Mesendoderm (in vitro differentiated cells): ENCODE measurements around the gene GALNTL6.
"Not testable (repeated sequence)": the region's sequence is repeated elsewhere in the genome, so short reads cannot be mapped to it uniquely, and the experiment has no call there.

Experiments
- DNase-seq: peaks from one replicate; pipeline ENCODE4 v3.0.0; 2013
- H2AK5ac ChIP-seq: 2 replicates; pipeline ENCODE4 v1.6.1; 2013; ENCODE audit warnings: low read length, inconsistent platforms
- H2BK120ac ChIP-seq: 2 replicates; pipeline ENCODE4 v1.6.1; 2013; ENCODE audit warnings: low read depth, mild to moderate bottlenecking, low read length, moderate library complexity, mixed read lengths
- H2BK15ac ChIP-seq: replicated peaks from 2 replicates; pipeline ENCODE4 v1.6.1; 2013; ENCODE audit warnings: low read depth, mild to moderate bottlenecking, moderate library complexity
- H2BK5ac ChIP-seq: 2 replicates; pipeline ENCODE4 v1.6.1; 2013; ENCODE audit warnings: low read length, inconsistent platforms
- H3K18ac ChIP-seq: 2 replicates; pipeline ENCODE4 v1.6.1; 2013; ENCODE audit warnings: mild to moderate bottlenecking, low read length, mixed read lengths
- H3K23ac ChIP-seq: one replicate; pipeline ENCODE4 v1.6.1; 2013; ENCODE audit warnings: low read length
- H3K27ac ChIP-seq: 2 replicates; pipeline ENCODE4 v1.5.1; 2013; ENCODE audit warnings: low read depth, mild to moderate bottlenecking, inconsistent platforms, low read length, moderate library complexity
- H3K27me3 ChIP-seq: 2 replicates; pipeline ENCODE4 v1.6.1; 2013; ENCODE audit warnings: low read length, control low read depth, mild to moderate bottlenecking, inconsistent platforms; ENCODE audit not compliant: insufficient read depth, poor library complexity
- H3K36me3 ChIP-seq: 2 replicates; pipeline ENCODE4 v1.6.1; 2013; ENCODE audit warnings: low read length, inconsistent platforms; ENCODE audit not compliant: control insufficient read depth, insufficient read depth
- H3K4ac ChIP-seq: one replicate; pipeline ENCODE4 v1.6.1; 2013; ENCODE audit warnings: low read depth, mild to moderate bottlenecking, low read length, moderate library complexity
- H3K4me1 ChIP-seq: 2 replicates; pipeline ENCODE4 v1.6.1; 2013; ENCODE audit warnings: low read depth, low read length, inconsistent platforms; ENCODE audit not compliant: control insufficient read depth
- H3K4me2 ChIP-seq: 2 replicates; pipeline ENCODE4 v1.6.1; 2013; ENCODE audit warnings: low read length
- H3K4me3 ChIP-seq: 2 replicates; pipeline ENCODE4 v1.5.1; 2013; ENCODE audit warnings: mild to moderate bottlenecking, low read length
- H3K56ac ChIP-seq: one replicate; pipeline ENCODE4 v1.6.1; 2013; ENCODE audit warnings: low read length
- H3K79me1 ChIP-seq: 2 replicates; pipeline ENCODE4 v1.6.1; 2013; ENCODE audit warnings: low read length, inconsistent platforms
- H3K79me2 ChIP-seq: 2 replicates; pipeline ENCODE4 v1.6.1; 2013; ENCODE audit warnings: mild to moderate bottlenecking, low read length; ENCODE audit not compliant: control insufficient read depth, insufficient read depth
- H3K9ac ChIP-seq: 2 replicates; pipeline ENCODE4 v1.6.1; 2013; ENCODE audit warnings: low read length, inconsistent platforms
- H4K5ac ChIP-seq: one replicate; pipeline ENCODE4 v1.6.1; 2013; ENCODE audit warnings: low read length
- H4K8ac ChIP-seq: one replicate; pipeline ENCODE4 v1.6.1; 2013; ENCODE audit warnings: low read depth, mild to moderate bottlenecking, control low read depth, low read length, moderate library complexity
- WGBS: extraction: QIAGEN DNeasy Blood & Tissue Kit; methylation state at CpG from one replicate; pipeline ENCODE4 v1.1.7; 2013; ENCODE audit warnings: low lambda C conversion rate, missing lambda C conversion rate; ENCODE audit not compliant: insufficient coverage; ENCODE audit errors: extremely low coverage; 5-methylcytosine and 5-hydroxymethylcytosine counted together

The GALNTL6 gene

GRCh38 chr4:172410363-172410762, 597.2 kb downstream of the GALNTL6 start:
- no peak overlapping the region for H3K4me2 ChIP-seq
- no peak overlapping the region for H3K4me3 ChIP-seq
- DNase-seq, result no peak
- H3K79me1 ChIP-seq, result no peaks in the 10 kb centered on the region
- no peak overlapping the region for H3K18ac ChIP-seq
- no peaks in the 10 kb centered on the region for H3K27me3 ChIP-seq
- H2BK15ac ChIP-seq, result no peak overlapping the region
- no peak overlapping the region for H2BK120ac ChIP-seq
- no peak overlapping the region for H3K56ac ChIP-seq
- no peak overlapping the region for H2AK5ac ChIP-seq
- no peak overlapping the region for H4K8ac ChIP-seq
- WGBS, result no CpG with 5 or more reads among the region's 1 CpG
- H3K36me3 ChIP-seq, result no peaks in the 10 kb centered on the region
- no peak overlapping the region for H3K9ac ChIP-seq
- no peak overlapping the region for H4K5ac ChIP-seq
- no peak overlapping the region for H3K27ac ChIP-seq
- H3K4me1 ChIP-seq, result no peaks in the 10 kb centered on the region
- H3K23ac ChIP-seq, result no peak overlapping the region
- no peak overlapping the region for H2BK5ac ChIP-seq
- no peak overlapping the region for H3K4ac ChIP-seq
- H3K79me2 ChIP-seq, result no peaks in the 10 kb centered on the region

DNA sequence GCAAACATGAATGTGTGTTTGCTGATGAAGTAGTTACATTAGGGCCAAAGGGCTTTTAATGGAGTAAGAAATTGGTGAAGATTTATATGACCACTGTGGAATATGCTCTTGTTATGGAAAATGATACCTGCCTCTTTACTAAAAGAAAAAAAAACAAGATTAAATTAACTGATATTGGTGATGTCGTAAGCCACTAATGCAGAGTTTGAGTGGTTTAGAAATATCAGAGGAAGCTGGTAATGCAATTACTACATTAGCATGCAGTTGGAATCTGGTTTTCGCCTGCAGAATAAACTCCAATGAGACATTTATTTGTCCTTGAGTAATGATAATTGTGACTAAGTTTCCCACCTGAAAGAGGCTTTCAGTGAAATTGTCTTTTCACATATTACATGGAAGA, 597.9 kb downstream of the GALNTL6 start:
- Histone ChIP-seq H4K5ac (no peak overlapping the region), H3K27me3 (no peaks in the 10 kb centered on the region), H3K79me1 (no peaks in the 10 kb centered on the region), H3K27ac (no peak overlapping the region), H3K56ac (no peak overlapping the region), H3K4ac (no peak overlapping the region), H3K23ac (no peak overlapping the region), H3K36me3 (no peaks in the 10 kb centered on the region), H3K9ac (no peak overlapping the region), H3K4me1 (no peaks in the 10 kb centered on the region), H2BK5ac (no peak overlapping the region), H4K8ac (no peak overlapping the region), H3K18ac (no peak overlapping the region), H3K79me2 (no peaks in the 10 kb centered on the region), H2AK5ac (no peak overlapping the region), H2BK120ac (no peak overlapping the region), H2BK15ac (no peak overlapping the region), H3K4me2 (no peak overlapping the region), H3K4me3 (no peak overlapping the region)
- DNase-seq, result no peak
- no CpG with 5 or more reads among the region's 2 CpGs for WGBS

DNA sequence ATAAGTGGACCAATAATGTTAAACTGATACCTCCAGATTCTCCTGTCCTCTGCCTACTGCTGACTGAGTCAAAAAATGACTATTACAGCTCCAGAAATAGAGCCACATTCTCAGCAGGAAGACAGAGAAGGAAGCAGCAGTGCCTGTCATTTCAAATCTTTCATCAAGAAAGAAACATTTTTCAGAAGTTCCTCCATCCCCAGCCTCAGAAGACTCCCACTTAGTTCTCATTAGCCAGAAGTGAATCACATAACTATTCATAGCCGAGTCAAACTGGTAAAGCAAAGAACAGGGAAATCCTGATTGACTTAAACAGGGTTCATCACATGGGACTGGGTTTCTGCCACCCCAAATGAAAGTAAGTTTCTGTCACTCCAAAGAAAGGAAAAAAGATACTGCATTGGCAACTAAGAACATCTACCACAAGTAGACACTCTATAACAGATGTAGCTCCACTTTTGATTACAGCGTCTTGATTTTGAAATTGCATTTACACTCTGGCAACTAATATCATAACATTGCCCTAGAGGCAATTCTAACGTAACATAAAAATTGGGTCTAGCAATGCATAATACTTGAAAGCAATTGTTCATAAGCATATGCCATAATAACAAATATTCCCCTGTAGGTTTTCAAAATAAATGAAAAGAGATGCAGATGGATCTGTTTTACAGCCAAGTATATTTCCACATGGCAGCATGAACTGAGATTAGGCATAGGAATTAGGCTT, 599.8 kb downstream of the GALNTL6 start:
- H3K4ac ChIP-seq, result no peak overlapping the region
- no peak overlapping the region for H2BK5ac ChIP-seq
- H3K27ac ChIP-seq, result no peak overlapping the region
- no peaks in the 10 kb centered on the region for H3K27me3 ChIP-seq
- no peak overlapping the region for H3K4me2 ChIP-seq
- no peak overlapping the region for H3K56ac ChIP-seq
- H3K18ac ChIP-seq, result no peak overlapping the region
- no peak overlapping the region for H3K9ac ChIP-seq
- no peaks in the 10 kb centered on the region for H3K79me2 ChIP-seq
- no peak overlapping the region for H2BK15ac ChIP-seq
- WGBS, result no CpG with 5 or more reads among the region's 3 CpGs
- H3K79me1 ChIP-seq, result no peaks in the 10 kb centered on the region
- no peaks in the 10 kb centered on the region for H3K36me3 ChIP-seq
- H4K8ac ChIP-seq, result no peak overlapping the region
- H3K4me1 ChIP-seq, result no peaks in the 10 kb centered on the region
- no peak overlapping the region for H2BK120ac ChIP-seq
- H2AK5ac ChIP-seq, result no peak overlapping the region
- no peak overlapping the region for H3K23ac ChIP-seq
- DNase-seq, result no peak
- H4K5ac ChIP-seq, result no peak overlapping the region
- no peak overlapping the region for H3K4me3 ChIP-seq

- not testable (repeated sequence) for H3K79me1 ChIP-seq, H3K27ac ChIP-seq, H3K18ac ChIP-seq
These were observed 615.8 kb downstream of the GALNTL6 start for GRCh38 chr4:172428979-172429378.

GRCh38 chr4:172480471-172480870, 667.3 kb downstream of the GALNTL6 start:
- no peak overlapping the region for H2BK5ac ChIP-seq
- H3K56ac ChIP-seq, result no peak overlapping the region
- H3K4ac ChIP-seq, result no peak overlapping the region
- H3K79me2 ChIP-seq, result no peaks in the 10 kb centered on the region
- H3K27me3 ChIP-seq, result no peaks in the 10 kb centered on the region
- no peaks in the 10 kb centered on the region for H3K36me3 ChIP-seq
- no peak overlapping the region for H3K23ac ChIP-seq
- H2BK15ac ChIP-seq, result no peak overlapping the region
- WGBS, result no CpG with 5 or more reads among the region's 2 CpGs
- no peaks in the 10 kb centered on the region for H3K4me1 ChIP-seq
- no peak overlapping the region for H3K9ac ChIP-seq
- H4K5ac ChIP-seq, result no peak overlapping the region
- H3K18ac ChIP-seq, result no peak overlapping the region
- H3K27ac ChIP-seq, result no peak overlapping the region
- no peak overlapping the region for H3K4me2 ChIP-seq
- H2AK5ac ChIP-seq, result no peak overlapping the region
- DNase-seq, result no peak
- H3K79me1 ChIP-seq, result no peaks in the 10 kb centered on the region
- no peak overlapping the region for H4K8ac ChIP-seq
- no peak overlapping the region for H2BK120ac ChIP-seq
- H3K4me3 ChIP-seq, result no peak overlapping the region

More at GRCh38 chr4:172428979-172429378, 615.8 kb downstream of the GALNTL6 start:
- not testable (repeated sequence) for H2BK120ac ChIP-seq, H3K4me3 ChIP-seq, H3K56ac ChIP-seq, H3K9ac ChIP-seq, H3K4me1 ChIP-seq, H4K5ac ChIP-seq, H3K36me3 ChIP-seq, H2AK5ac ChIP-seq, H4K8ac ChIP-seq, DNase-seq, H3K23ac ChIP-seq, H3K4me2 ChIP-seq, H3K27me3 ChIP-seq, H3K79me2 ChIP-seq, H2BK15ac ChIP-seq, H3K4ac ChIP-seq, H2BK5ac ChIP-seq
- WGBS, result no CpG with 5 or more reads among the region's 12 CpGs
